HG03558 (cell line): ENCODE results near the gene KCNJ18.
"Not testable (repeated sequence)": the region's sequence is repeated elsewhere in the genome, so short reads cannot be mapped to it uniquely, and the experiment has no call there.

Experiments
- ATAC-seq: cut with Tn5 transposase; IDR thresholded peaks from one replicate; pipeline ENCODE4 v1.9.1; 2021; ENCODE audit warnings: moderate number of reproducible peaks; ENCODE audit not compliant: unreplicated experiment; ENCODE audit errors: extremely low read depth

The KCNJ18 gene

GRCh38 chr17:21670361-21671155, 21.8 kb upstream of the KCNJ18 start:
- not testable (repeated sequence) for ATAC-seq

DNA sequence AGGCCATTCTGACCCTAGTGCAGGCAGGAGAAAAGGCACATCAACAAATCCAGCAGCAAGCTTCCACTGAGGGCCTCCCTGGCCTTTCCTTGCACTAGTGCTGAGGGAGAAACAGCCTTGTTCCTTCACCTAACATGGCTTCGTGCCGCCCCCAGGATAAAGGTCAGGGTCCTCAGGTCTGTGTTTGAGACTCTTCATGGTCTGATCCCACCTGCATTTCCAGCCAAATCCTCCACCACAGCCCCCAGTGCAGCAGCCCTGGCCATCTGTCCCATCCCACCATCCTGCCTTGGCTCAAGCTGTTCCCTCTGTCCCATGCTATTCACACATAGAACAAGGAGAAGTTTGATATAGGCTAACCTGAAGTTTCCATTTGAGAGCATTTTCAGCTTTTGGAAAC, 20.9 kb upstream of the KCNJ18 start:
- ATAC-seq, result not testable (repeated sequence)

GRCh38 chr17:21671871-21672270, 20.5 kb upstream of the KCNJ18 start:
- ATAC-seq, result not testable (repeated sequence)

DNA sequence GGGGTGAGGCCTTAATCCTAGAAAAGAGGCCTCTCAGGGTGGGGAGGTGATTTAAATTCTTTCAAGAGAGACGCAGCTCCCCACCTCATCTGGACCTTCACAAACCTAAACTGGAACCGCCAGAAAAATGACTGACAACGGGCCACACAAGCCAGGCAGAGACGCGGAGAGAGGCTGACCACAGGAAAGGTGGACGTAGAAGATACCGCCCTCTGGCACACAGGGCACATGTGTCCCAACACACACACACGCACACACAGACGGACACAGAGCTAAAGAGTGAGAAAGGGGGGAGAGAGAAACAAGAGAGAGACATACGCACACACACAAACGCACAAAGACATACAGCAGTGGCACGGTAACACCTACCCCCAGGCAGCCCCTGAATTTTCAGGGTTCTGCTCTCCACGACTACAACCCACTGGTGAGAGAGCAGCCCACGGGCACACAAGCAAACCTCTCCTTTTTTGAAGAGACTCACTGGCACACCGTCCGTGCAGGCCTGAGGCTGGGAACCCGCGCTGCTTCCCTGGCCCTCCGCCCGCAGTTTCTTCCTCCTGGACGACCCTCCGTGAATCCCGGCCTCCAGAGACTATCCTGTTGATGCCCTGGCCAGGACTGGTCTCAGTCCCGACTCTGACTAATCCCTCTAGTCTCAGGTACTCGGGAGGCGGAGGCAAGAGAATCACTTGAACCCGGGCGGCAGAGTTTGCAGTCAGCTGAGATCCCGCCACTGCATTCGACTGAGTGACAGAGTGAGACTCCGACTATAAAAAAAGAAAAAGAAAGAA, 18.7 kb upstream of the KCNJ18 start:
- ATAC-seq, result not testable (repeated sequence)

- no peak for ATAC-seq
Measured at GRCh38 chr17:21674242-21674731, 18.0 kb upstream of the KCNJ18 start.

DNA sequence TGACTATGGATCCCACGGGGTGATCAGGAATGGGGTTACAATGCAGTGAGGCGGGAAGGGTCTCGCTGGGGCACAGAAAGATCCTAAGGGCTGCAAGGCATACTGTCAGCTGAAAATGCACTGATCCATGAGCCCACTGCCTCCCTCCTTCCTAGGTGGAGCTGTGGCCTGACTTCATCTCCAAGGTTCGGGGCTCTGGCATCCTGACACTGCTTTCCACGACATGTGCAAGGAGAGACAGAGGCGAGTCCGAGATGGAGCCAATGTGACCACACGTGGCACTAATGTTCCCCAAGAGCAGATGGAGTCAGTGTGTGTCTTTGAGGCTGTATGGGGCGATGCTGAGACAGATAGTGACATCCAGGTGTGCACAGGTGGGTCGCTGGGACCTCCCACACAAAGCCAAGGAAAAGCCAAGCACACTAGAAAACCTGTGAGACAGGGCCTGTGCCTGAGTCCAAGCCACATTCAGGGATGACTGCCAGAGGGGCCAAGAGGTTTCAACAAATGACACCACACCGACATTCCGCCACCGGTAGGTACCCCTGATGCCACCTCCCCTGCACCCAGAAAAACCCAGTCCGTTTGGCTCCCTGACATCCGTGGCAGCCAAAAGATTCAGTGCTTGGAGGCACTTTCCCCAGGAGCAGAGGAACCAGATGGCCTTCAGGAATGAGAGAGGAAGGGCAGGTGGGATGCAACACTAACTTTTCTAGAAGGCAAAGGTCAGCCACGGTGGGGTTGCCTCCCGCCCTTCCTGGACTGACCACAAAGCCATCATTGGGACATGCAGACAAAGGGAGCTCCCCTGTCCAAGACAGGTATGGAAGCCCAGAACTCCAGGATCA, 17.2 kb upstream of the KCNJ18 start:
- ATAC-seq, result not testable (repeated sequence)

GRCh38 chr17:21675739-21676130, 16.6 kb upstream of the KCNJ18 start:
- ATAC-seq, result not testable (repeated sequence)

- ATAC-seq, result no peak
Measured at GRCh38 chr17:21676281-21677111, 15.8 kb upstream of the KCNJ18 start.

- no peak for ATAC-seq
Measured at GRCh38 chr17:21677126-21677910, 15.0 kb upstream of the KCNJ18 start.

DNA sequence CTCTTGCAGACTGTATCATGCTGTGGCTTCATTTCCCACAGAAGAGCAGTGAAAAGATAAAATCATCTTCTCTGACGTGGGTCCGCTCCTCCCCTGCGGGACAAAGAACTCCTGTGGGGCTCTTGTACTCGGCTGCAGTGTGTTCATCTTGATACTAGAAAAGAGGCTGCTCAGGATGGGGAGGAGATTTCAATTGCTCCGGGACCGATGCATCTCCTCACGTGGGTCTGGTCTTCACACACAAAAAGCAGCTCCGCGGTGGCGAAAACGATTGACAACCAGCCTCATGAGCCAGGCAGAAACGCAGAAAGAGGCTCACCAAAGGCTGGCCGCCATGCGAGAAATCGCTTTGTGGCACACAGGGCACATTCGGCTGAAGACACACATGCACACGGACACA, 14.4 kb upstream of the KCNJ18 start:
- ATAC-seq, result no peak

DNA sequence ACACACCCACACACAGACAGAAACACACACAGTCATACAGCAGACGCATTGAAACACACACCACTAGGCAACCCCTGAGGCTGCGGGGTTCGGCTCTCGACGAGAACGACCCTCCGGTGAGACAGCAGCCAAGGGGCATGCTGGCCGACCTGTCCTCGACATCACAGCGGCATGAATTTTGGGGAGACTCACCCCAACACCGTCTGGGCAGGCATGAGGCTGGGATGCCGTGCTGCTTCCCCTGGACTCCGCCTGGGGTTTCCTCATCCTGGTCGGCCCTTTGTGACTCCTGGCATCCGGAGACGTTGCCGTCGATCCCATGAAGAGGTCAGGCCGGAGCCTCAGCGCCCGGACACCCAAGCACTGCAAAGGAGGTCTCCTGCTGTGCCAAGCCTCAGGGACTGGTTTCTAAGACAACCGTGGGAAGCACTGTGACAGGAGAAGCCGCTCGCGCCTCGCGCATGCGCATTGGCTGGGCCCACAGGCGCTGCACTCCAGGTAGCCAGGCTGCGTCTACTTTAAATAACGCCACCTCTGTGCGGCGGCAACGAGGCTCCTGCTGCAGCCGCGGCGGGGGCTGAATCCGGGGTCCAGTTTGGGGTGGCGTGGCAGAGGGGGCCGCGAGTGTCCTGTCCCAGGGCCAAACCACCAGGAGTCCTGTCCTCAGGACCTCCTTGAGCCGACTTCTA, 13.8 kb upstream of the KCNJ18 start:
- ATAC-seq, result no peak

DNA sequence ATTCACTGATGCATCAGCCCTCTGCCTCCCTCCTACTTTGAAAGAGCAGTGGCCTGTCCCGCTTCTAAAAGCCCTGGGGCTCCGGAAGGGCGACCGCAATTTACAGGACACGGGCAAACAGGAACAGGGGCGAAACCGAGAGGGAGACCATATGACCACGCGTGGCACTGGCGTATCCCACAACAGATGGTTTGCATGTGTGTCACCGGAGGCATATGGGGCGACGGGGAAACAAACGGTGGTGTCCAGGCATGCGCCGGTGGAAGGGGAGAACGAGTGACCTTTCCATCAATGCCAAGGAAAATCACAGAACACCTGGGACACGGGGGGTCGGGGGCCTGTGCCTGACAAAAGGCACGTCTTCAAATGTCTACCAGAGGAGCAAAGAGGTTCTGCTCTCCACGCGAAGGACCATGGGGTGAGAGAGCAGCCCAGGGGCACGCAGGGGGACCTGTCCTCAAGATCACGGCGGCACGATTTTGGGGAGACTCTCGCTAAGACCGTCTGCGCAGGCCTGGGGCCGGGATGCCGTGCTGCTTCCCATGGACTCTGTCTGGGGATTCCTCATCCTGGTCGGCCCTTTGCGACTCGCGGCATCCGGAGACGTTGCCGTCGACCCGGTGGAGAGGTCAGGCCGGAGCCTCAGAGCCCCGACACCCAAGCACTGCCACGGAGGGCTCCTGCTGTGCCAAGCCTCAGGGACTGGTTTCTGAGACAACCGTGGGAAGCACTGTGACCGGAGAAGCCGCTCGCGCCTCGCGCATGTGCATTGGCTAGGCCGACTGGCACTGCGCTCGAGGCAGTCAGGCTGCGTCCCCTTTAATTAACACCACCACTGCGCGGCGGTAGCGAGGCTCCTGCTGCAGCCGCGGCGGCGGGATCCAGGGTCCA, 12.8 kb upstream of the KCNJ18 start:
- ATAC-seq, result no peak

DNA sequence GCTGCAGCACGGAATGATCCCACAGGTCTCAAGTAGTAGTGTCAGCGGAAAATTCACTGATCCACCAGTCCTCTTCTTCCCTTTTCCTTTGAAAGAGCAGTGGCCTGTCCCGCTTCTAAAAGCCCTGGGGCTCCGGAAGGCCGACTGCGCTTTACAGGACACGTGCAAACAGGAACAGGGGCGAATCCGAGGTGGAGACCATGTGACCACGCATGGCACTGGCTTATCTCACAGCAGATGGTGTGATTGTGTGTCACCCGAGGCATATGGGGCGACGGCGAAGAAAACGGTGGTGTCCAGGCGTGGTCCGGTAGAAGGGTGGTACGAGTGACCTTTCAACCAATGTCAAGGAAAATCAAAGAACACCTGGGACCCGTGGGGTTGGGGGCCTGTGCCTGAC, 12.0 kb upstream of the KCNJ18 start:
- ATAC-seq, result no peak

- not testable (repeated sequence) for ATAC-seq
Measured at GRCh38 chr17:21680850-21681351, 11.4 kb upstream of the KCNJ18 start.

DNA sequence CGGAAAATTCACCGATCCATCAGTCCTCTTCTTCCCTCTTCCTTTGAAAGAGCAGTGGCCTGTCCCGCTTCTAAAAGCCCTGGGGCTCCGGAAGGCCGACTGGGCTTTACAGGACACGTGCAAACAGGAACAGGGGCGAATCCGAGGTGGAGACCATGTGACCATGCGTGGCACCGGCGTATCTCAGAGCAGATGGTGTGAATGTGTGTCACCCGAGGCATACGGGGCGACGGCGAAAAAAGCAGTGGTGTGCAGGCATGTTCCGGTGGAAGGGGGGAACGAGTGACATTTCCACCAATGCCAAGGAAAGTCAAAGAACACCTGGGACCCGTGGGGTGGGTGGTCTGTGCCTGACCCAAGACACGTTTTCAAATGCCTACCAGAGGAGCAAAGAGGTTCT, 10.7 kb upstream of the KCNJ18 start:
- not testable (repeated sequence) for ATAC-seq

GRCh38 chr17:21682130-21682529, 10.2 kb upstream of the KCNJ18 start:
- not testable (repeated sequence) for ATAC-seq

- not testable (repeated sequence) for ATAC-seq
Measured at GRCh38 chr17:21683142-21683712, 9.1 kb upstream of the KCNJ18 start.
